Measurements from ENCODE around the gene CDC42EP4.

CDC42EP4 gene

DNA sequence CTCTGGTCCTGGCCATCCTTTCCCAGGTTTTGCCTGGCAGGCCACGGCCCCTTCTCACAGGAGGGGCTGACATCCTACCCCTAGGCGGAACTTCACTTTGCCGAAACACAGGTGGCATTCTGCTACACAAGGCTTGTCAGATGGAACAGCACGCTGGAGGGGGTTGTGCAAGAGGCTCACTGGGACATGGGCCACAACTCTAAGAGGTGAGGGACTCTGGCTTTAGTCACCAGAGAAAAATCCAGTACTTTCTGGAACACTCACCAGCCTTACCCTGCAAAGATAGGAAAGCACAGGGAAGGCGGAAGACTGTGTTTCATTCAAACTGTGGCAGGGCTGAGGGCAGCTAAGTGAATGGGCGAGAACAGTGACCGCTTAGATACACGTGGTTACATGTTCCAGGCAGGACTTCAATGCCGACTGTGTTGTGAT lies 18.3 kb downstream of the CDC42EP4 start:
- peak; percentile 79 for DNase-seq

- no peak for DNase-seq
These were observed 18.8 kb downstream of the CDC42EP4 start for GRCh38 chr17:73293031-73293430.

DNA sequence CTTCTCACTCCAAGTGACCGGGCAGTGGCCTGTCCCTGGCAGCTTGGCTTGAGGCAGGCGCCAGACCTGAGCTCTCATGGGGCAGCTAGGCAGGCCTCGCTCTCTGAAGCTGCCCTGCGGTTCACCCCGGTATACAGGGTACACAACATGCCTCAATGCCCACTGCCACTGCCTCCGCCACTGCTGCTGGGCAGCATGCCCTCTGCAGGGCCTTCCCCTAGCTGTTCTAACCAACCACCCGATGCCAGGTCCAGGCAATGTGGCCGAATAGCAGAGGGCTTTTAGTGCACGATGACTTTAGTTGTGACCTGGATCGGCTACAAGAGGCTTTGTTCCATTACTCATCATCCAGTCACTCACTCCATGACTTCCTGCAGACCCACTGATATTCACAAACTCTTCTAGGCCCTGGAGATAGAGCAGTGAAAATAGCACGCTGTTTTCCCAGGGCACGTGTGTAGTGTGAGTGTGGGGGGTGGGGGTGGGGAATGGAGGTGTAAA lies 19.7 kb downstream of the CDC42EP4 start:
- peak; percentile 78 for DNase-seq

GRCh38 chr17:73291260-73291801 lies 20.5 kb downstream of the CDC42EP4 start:
- DNase-seq: peak; percentile 89

DNA sequence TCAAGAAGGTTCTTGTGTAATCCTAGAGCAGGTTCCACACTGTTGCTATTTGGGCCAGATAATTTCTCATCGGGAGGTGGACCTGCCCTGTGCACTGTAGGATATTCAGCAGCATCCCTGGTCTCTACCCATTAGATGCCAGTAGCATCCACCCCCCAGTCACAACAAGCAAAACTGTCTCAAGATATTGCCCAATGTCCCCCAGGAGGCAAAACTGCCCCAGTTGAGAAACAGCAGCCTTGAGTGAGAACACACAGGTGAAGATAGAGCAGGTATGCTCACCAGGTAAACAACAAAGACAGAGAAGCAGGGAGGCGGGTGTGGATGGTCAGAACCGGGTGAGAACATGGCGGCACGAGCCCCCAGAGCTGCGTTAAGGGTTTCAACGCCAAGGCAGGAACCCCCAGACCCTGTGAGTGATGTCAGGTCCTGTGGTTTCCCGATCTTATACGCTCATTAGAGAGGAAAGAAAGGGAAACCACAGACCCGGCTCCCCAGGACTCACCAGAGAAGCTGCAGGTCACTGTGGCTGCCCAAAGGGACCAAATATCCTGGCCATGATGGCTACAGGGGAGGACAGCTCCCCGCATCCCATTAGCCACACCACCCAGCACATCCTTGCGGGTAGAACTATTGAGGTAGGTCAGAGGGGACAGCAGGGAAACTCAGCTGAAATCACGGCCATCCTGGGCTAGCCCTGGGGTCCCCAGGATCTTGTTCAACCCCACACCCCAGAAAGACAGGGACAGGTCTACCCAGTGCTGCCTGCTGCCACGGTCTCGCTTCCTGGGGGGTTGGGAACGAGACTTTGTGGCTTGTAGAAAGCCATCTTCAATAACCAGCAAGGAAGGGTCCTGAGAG lies 21.2 kb downstream of the CDC42EP4 start:
- no peak for DNase-seq

GRCh38 chr17:73289549-73290254 lies 22.1 kb downstream of the CDC42EP4 start:
- no peak for DNase-seq

- no peak for DNase-seq
These were observed 23.1 kb downstream of the CDC42EP4 start for GRCh38 chr17:73288534-73289302.

- peak; percentile 59 for DNase-seq
These were observed 24.9 kb downstream of the CDC42EP4 start for GRCh38 chr17:73286863-73287296.

DNA sequence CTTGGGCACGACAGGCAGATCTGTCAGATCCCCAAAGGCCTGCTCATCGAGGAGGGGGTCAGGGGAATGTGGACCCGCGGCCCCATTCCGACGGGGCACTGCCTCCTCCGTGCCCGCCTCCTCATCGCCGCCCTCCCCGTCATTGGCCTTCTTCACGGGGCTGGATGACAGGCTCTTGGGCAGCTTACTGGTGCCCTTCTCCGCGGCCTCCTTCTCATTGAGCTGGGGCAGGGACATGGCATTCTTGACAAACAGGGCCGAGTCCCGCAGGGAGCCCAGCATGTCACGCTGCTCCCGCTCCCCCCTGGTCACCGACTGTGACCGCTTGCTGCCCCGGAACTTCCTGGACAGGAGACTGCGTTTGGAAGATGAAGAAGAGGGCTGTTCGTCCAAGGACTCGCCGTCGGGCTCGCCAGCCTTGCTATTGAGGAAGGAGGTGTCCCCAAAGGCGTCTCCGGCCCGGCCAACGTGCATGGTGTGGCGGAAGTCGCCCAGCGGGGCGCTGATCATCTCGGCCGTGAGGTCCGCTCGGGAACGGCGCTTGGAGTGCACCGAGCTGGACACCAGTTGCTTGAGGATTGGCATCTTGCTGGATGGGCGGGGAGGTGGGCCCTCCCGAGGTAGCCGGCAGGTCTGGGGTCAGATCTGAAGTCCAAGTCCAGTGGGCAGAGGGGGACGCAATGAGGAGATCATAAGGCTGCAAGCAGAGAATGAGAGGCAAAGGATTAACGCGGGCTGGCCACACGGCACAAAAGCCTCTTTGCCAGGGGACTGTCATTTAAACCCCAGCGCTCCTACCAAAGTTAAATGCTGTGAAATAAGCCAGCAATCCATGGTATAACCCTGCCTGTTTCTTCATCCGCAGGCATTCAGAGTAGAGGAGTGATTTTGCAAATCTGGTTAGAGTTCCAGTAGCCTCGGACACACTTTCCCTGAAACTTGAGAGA lies 25.6 kb downstream of the CDC42EP4 start:
- DNase-seq: no peak

DNA sequence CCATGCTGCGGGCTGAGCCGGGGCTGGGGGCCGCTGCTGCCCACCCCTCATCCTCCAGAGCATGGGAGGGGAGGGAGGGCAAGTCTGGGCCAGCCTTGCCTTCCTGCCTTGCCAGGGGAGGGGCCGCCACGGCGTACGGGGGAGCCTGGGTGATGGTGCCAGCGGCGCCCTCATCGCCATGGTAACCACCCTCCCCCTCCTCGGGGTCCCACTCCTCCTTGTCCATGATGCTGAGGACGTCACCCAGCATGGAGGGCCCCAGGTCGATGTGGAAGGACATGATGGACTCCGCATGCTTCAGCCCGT lies 26.2 kb downstream of the CDC42EP4 start:
- no peak for DNase-seq

GRCh38 chr17:73284906-73285602 lies 26.7 kb downstream of the CDC42EP4 start:
- no peak for DNase-seq

DNA sequence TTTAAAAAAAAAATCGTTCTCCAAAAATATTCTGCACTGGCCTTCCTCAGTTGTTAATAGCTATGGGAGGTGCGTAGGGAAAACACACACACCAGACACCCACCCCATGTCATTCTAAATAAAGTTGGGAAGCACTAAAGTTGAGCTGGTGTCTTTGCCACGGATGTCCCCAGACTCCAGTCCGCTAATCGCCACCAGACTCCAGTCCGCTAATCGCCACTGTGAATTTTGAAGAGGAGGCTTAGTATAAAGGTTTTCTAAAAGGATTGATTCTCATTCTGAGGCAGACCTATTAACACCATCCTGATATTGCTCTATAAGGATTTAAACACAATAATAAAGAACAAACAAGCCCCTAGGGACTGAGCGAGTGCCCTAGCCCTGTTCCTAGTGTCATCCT lies 27.4 kb downstream of the CDC42EP4 start:
- no peak for DNase-seq

DNA sequence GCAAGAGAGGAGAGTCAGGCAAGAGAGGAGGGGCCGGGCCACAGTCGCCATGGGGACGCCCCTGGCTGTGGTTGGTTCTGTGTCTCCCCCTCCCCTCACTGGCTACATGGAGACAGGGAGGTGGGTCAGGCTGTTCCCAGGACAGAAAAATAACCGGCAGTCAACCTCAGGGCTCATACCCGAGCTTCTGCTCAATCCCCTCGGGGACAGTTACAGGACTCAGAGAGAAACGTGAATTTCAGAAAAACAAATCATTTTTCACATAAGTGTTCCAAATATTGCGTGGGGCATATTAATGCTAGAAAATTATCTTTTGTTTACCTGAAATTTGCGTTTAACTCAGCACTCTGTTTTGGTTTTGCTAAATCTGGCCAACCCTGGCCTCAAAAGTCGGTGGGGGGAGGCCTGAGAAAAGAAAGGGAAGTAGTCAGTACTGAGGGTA lies 27.9 kb downstream of the CDC42EP4 start:
- peak; percentile 53 for DNase-seq

DNA sequence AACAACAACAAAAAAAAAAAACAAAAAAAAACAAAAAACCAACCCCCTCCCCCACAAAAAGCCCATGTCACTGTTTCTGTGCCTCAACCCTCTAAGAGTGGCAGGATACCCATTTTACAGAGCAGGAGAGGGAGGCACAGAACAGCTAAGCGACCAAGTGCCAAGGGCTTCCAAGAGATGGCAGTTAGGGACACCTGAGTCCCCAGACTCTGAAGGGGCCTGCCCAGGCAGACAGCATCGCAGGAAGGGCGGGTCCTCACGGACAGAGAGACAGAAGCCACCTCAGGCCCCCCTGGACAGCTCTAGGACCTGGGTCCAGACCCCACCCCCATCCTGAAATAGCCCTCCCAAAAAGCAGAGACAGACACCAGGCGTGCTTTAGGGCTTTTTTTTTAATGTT lies 28.6 kb downstream of the CDC42EP4 start:
- no peak for DNase-seq

- DNase-seq: no peak
These were observed 29.2 kb downstream of the CDC42EP4 start for GRCh38 chr17:73282629-73283028.

GRCh38 chr17:73281928-73282327 lies 29.9 kb downstream of the CDC42EP4 start:
- DNase-seq: no peak

DNA sequence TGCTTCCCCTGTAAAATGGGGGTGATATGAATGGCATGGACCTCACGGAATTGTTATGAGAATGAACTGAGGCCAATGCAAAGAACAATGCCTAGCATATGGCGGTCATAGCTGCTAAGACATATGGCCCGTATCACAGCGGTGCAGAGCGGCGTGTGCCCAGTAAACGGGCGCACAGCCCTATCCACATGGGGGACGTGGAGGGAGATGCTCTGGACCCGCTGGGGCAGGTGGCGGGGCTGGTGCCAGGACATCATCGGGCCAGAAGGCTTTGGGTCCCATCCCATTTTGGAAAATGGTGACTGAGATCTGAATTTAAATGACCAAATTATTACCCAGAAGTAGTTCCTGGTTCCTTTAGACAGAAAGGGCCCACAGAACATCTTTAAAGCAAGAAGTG lies 31.6 kb downstream of the CDC42EP4 start:
- DNase-seq: no peak

- DNase-seq: no peak
These were observed 32.1 kb downstream of the CDC42EP4 start for GRCh38 chr17:73279704-73280103.

GRCh38 chr17:73278465-73279453 lies 33.0 kb downstream of the CDC42EP4 start:
- peak; percentile 33 for DNase-seq

GRCh38 chr17:73278049-73278464 lies 33.7 kb downstream of the CDC42EP4 start:
- no peak for DNase-seq
